BJ (cell line): ENCODE results near the gene SND1. TPM values are rescaled to one million over a fixed set of nuclear protein-coding genes. Genes with fewer than 3 reads are reported as not detected.

Experiments used
- CTCF ChIA-PET: fragments of 350-600 bp; formaldehyde crosslinking; extraction: SDS; loops from one replicate; lab custom pipeline; 2021; ENCODE audit warnings: antibody characterized with exemption, inconsistent platforms; lab: Yijun Ruan, JAX
- POLR2A ChIA-PET: fragments of 300-600 bp; sonication (Branson Sonifier 250); formaldehyde crosslinking; extraction: SDS; loops from one replicate; lab custom pipeline; 2021; ENCODE audit warnings: antibody characterized with exemption; lab: Charles Lee
- DNase-seq: peaks from one replicate; pipeline ENCODE4 v3.0.0-alpha.2; 2011; ENCODE audit warnings: low read depth
- H3K27me3 ChIP-seq: 2 replicates; pipeline ENCODE4 v1.6.0; 2011; ENCODE audit warnings: low read length; ENCODE audit not compliant: control insufficient read depth, insufficient read depth
- H3K36me3 ChIP-seq: 2 replicates; pipeline ENCODE4 v1.5.1; 2011; ENCODE audit warnings: low read length; ENCODE audit not compliant: control insufficient read depth, insufficient read depth
- H3K4me3 ChIP-seq: 2 replicates; pipeline ENCODE4 v1.5.1; 2011; ENCODE audit warnings: low read depth, mild to moderate bottlenecking, control low read depth, low read length
- polyA plus RNA-seq: library from polyadenylated mRNA; depleted of rRNA; stranded (reverse); fragments of >200 nt; gene quantifications from 2 replicates; pipeline ENCODE4 v1.2.3, GENCODE V29; 2011
- TF ChIP-seq, protein P1 (sequence below): IDR thresholded peaks from 2 replicates; pipeline ENCODE4 v1.5.1; 2011; ENCODE audit warnings: low read depth, mild to moderate bottlenecking, control low read depth, inconsistent platforms, low read length, moderate library complexity; ENCODE audit not compliant: insufficient read depth

Gene SND1
- polyA plus RNA-seq, 1 experiment: 203 TPM

DNA sequence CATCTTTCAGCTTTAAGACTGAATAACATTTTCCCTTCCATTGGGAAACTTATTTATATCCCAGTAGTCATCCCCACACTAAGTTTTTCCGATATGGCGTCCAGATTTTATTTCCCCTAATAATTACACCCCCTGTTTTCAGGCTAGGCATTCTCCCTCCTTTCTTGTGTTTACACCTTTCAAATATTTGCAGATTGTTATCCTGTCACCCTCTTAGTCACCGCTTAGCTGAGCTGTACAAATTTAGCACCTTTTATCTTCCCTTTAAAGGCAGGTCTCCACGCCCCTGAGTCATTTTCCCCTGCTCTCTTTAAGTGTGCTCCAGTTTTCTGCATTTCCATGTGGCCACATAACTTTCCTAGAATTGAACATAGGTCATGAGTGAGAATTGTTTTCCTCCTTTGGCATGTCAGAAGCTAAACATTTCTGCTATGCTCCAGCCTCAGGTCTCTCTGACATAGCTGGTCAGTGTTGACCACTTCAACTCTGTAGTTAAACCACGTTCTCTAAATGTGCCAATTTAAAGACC is 331.9 kb downstream of the SND1 start:
- Histone ChIP-seq H3K27me3 (no peaks in the 10 kb centered on the region), H3K36me3 (no peaks in the 10 kb centered on the region), H3K4me3 (no peak overlapping the region)
- DNase-seq: no peak
- TF ChIP-seq, protein P1, sequence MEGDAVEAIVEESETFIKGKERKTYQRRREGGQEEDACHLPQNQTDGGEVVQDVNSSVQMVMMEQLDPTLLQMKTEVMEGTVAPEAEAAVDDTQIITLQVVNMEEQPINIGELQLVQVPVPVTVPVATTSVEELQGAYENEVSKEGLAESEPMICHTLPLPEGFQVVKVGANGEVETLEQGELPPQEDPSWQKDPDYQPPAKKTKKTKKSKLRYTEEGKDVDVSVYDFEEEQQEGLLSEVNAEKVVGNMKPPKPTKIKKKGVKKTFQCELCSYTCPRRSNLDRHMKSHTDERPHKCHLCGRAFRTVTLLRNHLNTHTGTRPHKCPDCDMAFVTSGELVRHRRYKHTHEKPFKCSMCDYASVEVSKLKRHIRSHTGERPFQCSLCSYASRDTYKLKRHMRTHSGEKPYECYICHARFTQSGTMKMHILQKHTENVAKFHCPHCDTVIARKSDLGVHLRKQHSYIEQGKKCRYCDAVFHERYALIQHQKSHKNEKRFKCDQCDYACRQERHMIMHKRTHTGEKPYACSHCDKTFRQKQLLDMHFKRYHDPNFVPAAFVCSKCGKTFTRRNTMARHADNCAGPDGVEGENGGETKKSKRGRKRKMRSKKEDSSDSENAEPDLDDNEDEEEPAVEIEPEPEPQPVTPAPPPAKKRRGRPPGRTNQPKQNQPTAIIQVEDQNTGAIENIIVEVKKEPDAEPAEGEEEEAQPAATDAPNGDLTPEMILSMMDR: no peak
- ChIA-PET CTCF (interaction anchor here (0.6 kb wide), 1 partner anchor 273 kb away, joined by 3 read pairs; no protein-coding TSS in a partner anchor), POLR2A (interaction anchor here (0.7 kb wide), 1 partner anchor 231 kb away, joined by 3 read pairs; no protein-coding TSS in a partner anchor)

- H3K36me3 ChIP-seq: no peaks in the 10 kb centered on the region
- H3K27me3 ChIP-seq: no peaks in the 10 kb centered on the region
- TF ChIP-seq, protein P1: no peak
- ChIA-PET POLR2A (no interaction called here), CTCF (interaction anchor here (1.1 to 1.3 kb wide), 2 partner anchors 9 to 149 kb away, joined by 3 read pairs; no protein-coding TSS in a partner anchor)
- no peak for DNase-seq
- no peak overlapping the region for H3K4me3 ChIP-seq
Observed at GRCh38 chr7:127986581-127987521, 334.9 kb downstream of the SND1 start.

GRCh38 chr7:127988751-127989150 is 336.8 kb downstream of the SND1 start:
- ChIA-PET CTCF (no interaction called here), POLR2A (no interaction called here)
- Histone ChIP-seq H3K36me3 (no peaks in the 10 kb centered on the region), H3K27me3 (no peaks in the 10 kb centered on the region), H3K4me3 (no peak overlapping the region)
- TF ChIP-seq, protein P1: no peak
- no peak for DNase-seq

DNA sequence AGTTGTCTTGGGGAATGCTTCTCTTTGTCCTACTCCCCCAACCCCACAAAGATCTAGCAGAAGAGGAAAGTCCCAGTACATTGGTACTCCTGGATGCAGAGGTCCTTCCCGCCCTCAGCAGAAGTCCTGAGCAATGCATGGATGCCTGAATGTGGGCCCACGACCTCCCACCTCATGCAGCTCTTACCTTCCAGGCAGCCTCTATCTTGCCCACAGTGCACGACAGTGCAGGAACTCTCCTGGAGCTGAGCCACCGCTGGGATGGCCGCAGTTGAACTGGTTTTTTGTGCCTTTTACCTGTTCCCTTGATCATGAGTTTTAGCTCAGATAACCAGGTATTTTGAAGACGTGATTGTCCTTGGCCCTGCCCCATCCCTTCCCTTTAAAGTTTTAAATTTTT is 341.3 kb downstream of the SND1 start:
- ChIA-PET CTCF (interaction anchor here (0.5 kb wide), 1 partner anchor 16 kb away, joined by 3 read pairs; no protein-coding TSS in a partner anchor), POLR2A (no interaction called here)
- DNase-seq: no peak
- Histone ChIP-seq H3K4me3 (no peak overlapping the region), H3K36me3 (peaks cover 2% of the 10 kb centered on the region; the same call in 1 of the 2 replicates), H3K27me3 (no peaks in the 10 kb centered on the region)
- TF ChIP-seq, protein P1: no peak

- no peak for DNase-seq
- Histone ChIP-seq H3K27me3 (no peaks in the 10 kb centered on the region), H3K4me3 (no peak overlapping the region), H3K36me3 (peaks cover 2% of the 10 kb centered on the region; the same call in 1 of the 2 replicates)
- CTCF ChIA-PET: no interaction called here
- TF ChIP-seq, protein P1: no peak
- POLR2A ChIA-PET: no interaction called here
Observed at GRCh38 chr7:127993987-127994386, 342.0 kb downstream of the SND1 start.
